IMR-90 (cell line): ENCODE results near the gene PDE4B. TPM values are rescaled to one million over a fixed set of nuclear protein-coding genes. Genes with fewer than 3 reads are reported as not detected.
A peak's percentile ranks its signal among the peaks of the same experiment; 100 is the strongest.

Experiments used
- ATAC-seq: fragments of 200-7000 bp; cut with Tn5 transposase; 2 replicates; pipeline ENCODE4 v1.9.1; 2020; ENCODE audit warnings: low read depth, mild to moderate bottlenecking, moderate library complexity
- BruUV-seq: library from RNA; stranded (reverse); fragments of 400-500 nt; replicated peaks from 2 replicates; lab custom pipeline; 2021; lab: Mats Ljungman, UMichigan
- CTCF ChIA-PET: fragments of 300-600 bp; formaldehyde crosslinking; extraction: SDS; loops from one replicate; lab custom pipeline; 2021; ENCODE audit warnings: antibody characterized with exemption; lab: Yijun Ruan, JAX
- POLR2A ChIA-PET: fragments of 300-600 bp; sonication (Branson Sonifier 250); formaldehyde crosslinking; loops from one replicate; lab custom pipeline; 2022; ENCODE audit warnings: antibody characterized with exemption; ENCODE audit not compliant: unreplicated experiment; lab: Charles Lee
- DNase-seq: peaks from one replicate; pipeline ENCODE4 v3.0.0; 2013
- H2AFZ ChIP-seq: replicated peaks from 2 replicates; pipeline ENCODE3; 2013; ENCODE audit warnings: low read length, mild to moderate bottlenecking; ENCODE audit not compliant: poor library complexity
- H2AK5ac ChIP-seq: 2 replicates; pipeline ENCODE4 v1.6.1; 2013; ENCODE audit warnings: low read depth, low read length, inconsistent platforms
- H2AK9ac ChIP-seq: replicated peaks from 2 replicates; pipeline ENCODE3; 2013; ENCODE audit warnings: mild to moderate bottlenecking, low read depth, low read length, moderate library complexity; ENCODE audit not compliant: poor library complexity
- H2BK120ac ChIP-seq: 2 replicates; pipeline ENCODE4 v1.6.1; 2013; ENCODE audit warnings: low read depth, low read length, inconsistent platforms
- H2BK15ac ChIP-seq: 3 replicates; pipeline ENCODE4 v1.6.1; 2013; ENCODE audit warnings: low read depth, low read length, inconsistent platforms
- H2BK20ac ChIP-seq: 2 replicates; pipeline ENCODE4 v1.6.1; 2013; ENCODE audit warnings: low read depth, mild to moderate bottlenecking, inconsistent platforms, low read length, moderate library complexity
- H2BK5ac ChIP-seq: 2 replicates; pipeline ENCODE4 v1.6.1; 2013; ENCODE audit warnings: mild to moderate bottlenecking, low read depth, low read length, inconsistent platforms; ENCODE audit not compliant: poor library complexity, severe bottlenecking
- H3K14ac ChIP-seq: replicated peaks from 2 replicates; pipeline ENCODE4 v1.6.1; 2013; ENCODE audit warnings: low read depth, low read length, inconsistent platforms
- H3K18ac ChIP-seq: 2 replicates; pipeline ENCODE4 v1.6.1; 2013; ENCODE audit warnings: low read depth, low read length, control low read depth
- H3K23ac ChIP-seq: 2 replicates; pipeline ENCODE4 v1.6.1; 2013; ENCODE audit warnings: low read depth, low read length, inconsistent platforms
- H3K27ac ChIP-seq: 2 replicates; pipeline ENCODE4 v1.5.1; 2013; ENCODE audit warnings: mild to moderate bottlenecking, control low read depth, low read length; ENCODE audit not compliant: insufficient read depth
- H3K27me3 ChIP-seq: 2 replicates; pipeline ENCODE4 v1.6.1; 2013; ENCODE audit warnings: low read length; ENCODE audit not compliant: control insufficient read depth, insufficient read depth
- H3K36me3 ChIP-seq: 2 replicates; pipeline ENCODE4 v1.6.1; 2013; ENCODE audit warnings: low read length, mixed read lengths; ENCODE audit not compliant: control insufficient read depth, insufficient read depth
- H3K4ac ChIP-seq: 2 replicates; pipeline ENCODE4 v1.6.1; 2013; ENCODE audit warnings: low read depth, low read length, inconsistent platforms
- H3K4me1 ChIP-seq: 2 replicates; pipeline ENCODE4 v1.6.1; 2013; ENCODE audit warnings: low read length, mixed read lengths; ENCODE audit not compliant: control insufficient read depth, insufficient read depth
- H3K4me2 ChIP-seq: 2 replicates; pipeline ENCODE4 v1.6.1; 2013; ENCODE audit warnings: low read depth, mild to moderate bottlenecking, control low read depth, low read length, moderate library complexity
- H3K4me3 ChIP-seq: 2 replicates; pipeline ENCODE4 v1.5.1; 2013; ENCODE audit warnings: low read depth, mild to moderate bottlenecking, control low read depth, low read length, moderate library complexity; ENCODE audit not compliant: insufficient read depth
- H3K56ac ChIP-seq: 2 replicates; pipeline ENCODE4 v1.6.1; 2013; ENCODE audit warnings: low read length, inconsistent platforms; ENCODE audit not compliant: insufficient read depth; ENCODE audit errors: extremely low read depth
- H3K79me1 ChIP-seq, 2 experiments: 2 replicates each; pipeline ENCODE4 v1.6.1; 2013; ENCODE audit warnings: low read length in 2 of 2, inconsistent platforms in 1 of 2, low read depth in 1 of 2
- H3K9ac ChIP-seq: 2 replicates; pipeline ENCODE4 v1.6.1; 2013; ENCODE audit warnings: low read depth, low read length, control low read depth
- H3K9me1 ChIP-seq: 2 replicates; pipeline ENCODE4 v1.6.1; 2013; ENCODE audit warnings: low read length, inconsistent platforms; ENCODE audit not compliant: insufficient read depth
- H3K9me3 ChIP-seq: 2 replicates; pipeline ENCODE4 v1.6.1; 2013; ENCODE audit warnings: low read length; ENCODE audit not compliant: control insufficient read depth, insufficient read depth
- H4K20me1 ChIP-seq: 2 replicates; pipeline ENCODE4 v1.6.1; 2013; ENCODE audit warnings: low read length, inconsistent platforms; ENCODE audit not compliant: insufficient read depth
- H4K5ac ChIP-seq: 2 replicates; pipeline ENCODE4 v1.6.1; 2013; ENCODE audit warnings: mild to moderate bottlenecking, low read depth, low read length, control low read depth
- H4K8ac ChIP-seq, 2 experiments: 2 replicates each; pipeline ENCODE4 v1.6.1; 2013; ENCODE audit warnings: low read depth in 2 of 2, low read length in 2 of 2, control low read depth in 1 of 2, inconsistent platforms in 1 of 2
- H4K91ac ChIP-seq: 2 replicates; pipeline ENCODE4 v1.6.1; 2013; ENCODE audit warnings: low read depth, low read length, inconsistent platforms; ENCODE audit not compliant: insufficient read depth
- BHLHE40 ChIP-seq: fragments of 150-350 bp; IDR thresholded peaks from 2 replicates; pipeline ENCODE4 v1.6.1; 2016; ENCODE audit warnings: mild to moderate bottlenecking, low read depth, low read length
- CEBPB ChIP-seq: IDR thresholded peaks from 2 replicates; pipeline ENCODE4 v1.6.1; 2012; ENCODE audit warnings: low read depth, low read length, improper control_type of control experiment
- FOS ChIP-seq: fragments of 150-350 bp; IDR thresholded peaks from 2 replicates; pipeline ENCODE4 v1.6.1; 2016; ENCODE audit warnings: low read depth, low read length
- MAFK ChIP-seq: IDR thresholded peaks from 2 replicates; pipeline ENCODE4 v1.6.1; 2012; ENCODE audit warnings: low read depth, low read length, improper control_type of control experiment
- MXI1 ChIP-seq: IDR thresholded peaks from 2 replicates; pipeline ENCODE4 v1.6.1; 2012; ENCODE audit warnings: low read depth, mild to moderate bottlenecking, low read length, moderate library complexity, borderline replicate concordance
- POLR2A ChIP-seq: IDR thresholded peaks from 2 replicates; pipeline ENCODE4 v1.6.1; 2012; ENCODE audit warnings: mild to moderate bottlenecking, low read depth, low read length
- RFX5 ChIP-seq: IDR thresholded peaks from 2 replicates; pipeline ENCODE4 v1.8.0; 2012; ENCODE audit warnings: low read depth, mild to moderate bottlenecking, low read length, moderate library complexity
- SMC3 ChIP-seq: fragments of 150-350 bp; IDR thresholded peaks from 2 replicates; pipeline ENCODE4 v1.6.1; 2016; ENCODE audit warnings: low read depth, mild to moderate bottlenecking, antibody characterized with exemption, low read length, moderate library complexity
- WGBS, 2 experiments: methylation state at CpG; one replicate each; pipeline versions ENCODE4 v1.1.5 to v1.1.7; 2013; ENCODE audit warnings: missing lambda C conversion rate in 2 of 2; ENCODE audit not compliant: insufficient read length in 1 of 2; ENCODE audit errors: extremely low coverage in 2 of 2; 5-methylcytosine and 5-hydroxymethylcytosine counted together
- dilution Hi-C: fragments of 300-500 bp; cut with HindIII; formaldehyde crosslinking; loops from one replicate; pipeline ENCODE4 v1.14.3; 2018; ENCODE audit warnings: low sequenced_read_pairs; ENCODE audit not compliant: unreplicated experiment
- in situ Hi-C: fragments of 300-500 bp; cut with MboI; formaldehyde crosslinking; loops from 3 replicates; pipeline ENCODE4 v1.14.3; 2019; ENCODE audit warnings: low sequenced_read_pairs, inconsistent platforms, mixed read lengths
- intact Hi-C: fragments of 100-400 bp; cut with micrococcal nuclease; formaldehyde crosslinking; loops from 2 replicates; pipeline ENCODE4 v1.10.0; 2022
- polyA plus RNA-seq, 3 experiments: library from polyadenylated mRNA; depleted of rRNA; stranded (reverse); fragments of >200 nt; gene quantifications; 2 replicates each; pipeline ENCODE4 v1.2.3, GENCODE V29; 2012; ENCODE audit warnings: low replicate concordance in 1 of 3
- total RNA-seq: library from RNA; depleted of rRNA; stranded (reverse); fragments of >200 nt; gene quantifications from 2 replicates; pipeline ENCODE4 v1.2.3, GENCODE V29; 2012
- TF ChIP-seq, protein P1 (sequence below): conservative IDR thresholded peaks from 2 replicates; pipeline ENCODE4 v1.5.1; 2012; ENCODE audit warnings: mild to moderate bottlenecking, low read depth, low read length, improper control_type of control experiment

The PDE4B gene
- total and polyA plus RNA-seq, 2 of the 4 experiments (the other 2 are of a cell fraction): 5.8 to 21.3 TPM

- Histone ChIP-seq H3K79me1 (no peaks in the 10 kb centered on the region), H3K9me3 (no peaks in the 10 kb centered on the region), H2BK5ac (no peak overlapping the region), H3K27me3 (no peaks in the 10 kb centered on the region), H3K56ac (no peak overlapping the region), H3K4me3 (no peak overlapping the region), H2BK20ac (no peak overlapping the region), H3K4me1 (no peaks in the 10 kb centered on the region), H3K27ac (no peak overlapping the region), H3K4ac (no peak overlapping the region), H4K8ac (no peak overlapping the region), H2AK5ac (no peak overlapping the region), H3K4me2 (no peak overlapping the region), H2BK15ac (no peak overlapping the region), H3K14ac (no peak overlapping the region), H3K18ac (no peak overlapping the region), H4K5ac (no peak overlapping the region), H4K91ac (no peak overlapping the region), H4K20me1 (no peaks in the 10 kb centered on the region), H2AK9ac (no peak overlapping the region), H3K36me3 (no peaks in the 10 kb centered on the region), H3K23ac (no peak overlapping the region), H3K9ac (no peak overlapping the region), H2AFZ (no peak overlapping the region), H3K9me1 (no peaks in the 10 kb centered on the region), H2BK120ac (no peak overlapping the region)
- WGBS, 2 experiments: 20% methylated on average over 1 of the region's 5 CpGs; no CpG with 5 or more reads in 1 of the 2 experiments
- no TSS peak for BruUV-seq
- CTCF ChIA-PET: interaction anchor here (0.6 kb wide), 1 partner anchor 844 kb away, joined by 4 read pairs; no protein-coding TSS in a partner anchor
- intact Hi-C loops (no loop called here), dilution Hi-C loops (no loop called here), in situ Hi-C loops (no loop called here)
- DNase-seq: peak; percentile 18
- no peak for ATAC-seq
- POLR2A ChIA-PET: no interaction called here
- TF ChIP-seq RFX5 (no peak), FOS (no peak), CEBPB (no peak), MXI1 (no peak), MAFK (no peak), POLR2A (no peak), BHLHE40 (no peak), SMC3 (no peak)
- TF ChIP-seq, protein P1, sequence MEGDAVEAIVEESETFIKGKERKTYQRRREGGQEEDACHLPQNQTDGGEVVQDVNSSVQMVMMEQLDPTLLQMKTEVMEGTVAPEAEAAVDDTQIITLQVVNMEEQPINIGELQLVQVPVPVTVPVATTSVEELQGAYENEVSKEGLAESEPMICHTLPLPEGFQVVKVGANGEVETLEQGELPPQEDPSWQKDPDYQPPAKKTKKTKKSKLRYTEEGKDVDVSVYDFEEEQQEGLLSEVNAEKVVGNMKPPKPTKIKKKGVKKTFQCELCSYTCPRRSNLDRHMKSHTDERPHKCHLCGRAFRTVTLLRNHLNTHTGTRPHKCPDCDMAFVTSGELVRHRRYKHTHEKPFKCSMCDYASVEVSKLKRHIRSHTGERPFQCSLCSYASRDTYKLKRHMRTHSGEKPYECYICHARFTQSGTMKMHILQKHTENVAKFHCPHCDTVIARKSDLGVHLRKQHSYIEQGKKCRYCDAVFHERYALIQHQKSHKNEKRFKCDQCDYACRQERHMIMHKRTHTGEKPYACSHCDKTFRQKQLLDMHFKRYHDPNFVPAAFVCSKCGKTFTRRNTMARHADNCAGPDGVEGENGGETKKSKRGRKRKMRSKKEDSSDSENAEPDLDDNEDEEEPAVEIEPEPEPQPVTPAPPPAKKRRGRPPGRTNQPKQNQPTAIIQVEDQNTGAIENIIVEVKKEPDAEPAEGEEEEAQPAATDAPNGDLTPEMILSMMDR: no peak
Observed at GRCh38 chr1:66176012-66176715, 383.5 kb downstream of the PDE4B start.
